Activated CD4-positive, alpha-beta memory T cell treated with anti-CD3 and anti-CD28 coated beads, Interleukin-2, amount 10 ng/mL, durations not matched to agents 7 days and 5 days (primary cell): ENCODE data around the gene PSD4. TPM values are rescaled to one million over a fixed set of nuclear protein-coding genes. Genes with fewer than 3 reads are reported as not detected.

Experiments used
- CTCF ChIA-PET: fragments of 350-600 bp; sonication (Branson Sonifier 250); formaldehyde crosslinking; loops from one replicate; lab custom pipeline; 2021; ENCODE audit warnings: antibody characterized with exemption, inconsistent platforms; lab: Charles Lee
- POLR2A ChIA-PET: fragments of 350-600 bp; sonication (Branson Sonifier 250); formaldehyde crosslinking; loops from one replicate; lab custom pipeline; 2021; ENCODE audit warnings: antibody characterized with exemption; lab: Charles Lee
- DNase-seq: peaks from one replicate; pipeline ENCODE4 v3.0.0-alpha.2; 2020
- H3K27ac Mint-ChIP-seq: one replicate; pipeline ENCODE4 v1.8.0; 2021; ENCODE audit warnings: mild to moderate bottlenecking, mixed read lengths
- H3K27me3 Mint-ChIP-seq: one replicate; pipeline ENCODE4 v1.8.0; 2021; ENCODE audit warnings: mixed read lengths
- H3K36me3 Mint-ChIP-seq: one replicate; pipeline ENCODE4 v1.8.0; 2021; ENCODE audit warnings: low read depth, mixed read lengths
- H3K4me1 Mint-ChIP-seq: one replicate; pipeline ENCODE4 v1.8.0; 2021; ENCODE audit warnings: mixed read lengths
- H3K4me3 Mint-ChIP-seq: one replicate; pipeline ENCODE4 v1.8.0; 2021; ENCODE audit warnings: mild to moderate bottlenecking, mixed read lengths
- H3K9me3 Mint-ChIP-seq: one replicate; pipeline ENCODE4 v1.8.0; 2021; ENCODE audit warnings: mixed read lengths
- total RNA-seq, 2 experiments: library from RNA; stranded (reverse); gene quantifications; one replicate each; pipeline ENCODE4 v1.2.3, GENCODE V29; 2021

The PSD4 gene
- total RNA-seq, 2 experiments from 2014 or later, result 261 to 272 TPM

GRCh38 chr2:113162869-113163268, 10.9 kb upstream of the PSD4 start:
- POLR2A ChIA-PET, result interaction anchor here (5.7 kb wide), 1 partner anchor 12 kb away, joined by 49 read pairs; the partner anchor contains the start of gene PSD4
- H3K4me1 Mint-ChIP-seq, result peaks cover 35% of the 10 kb centered on the region
- no peak for DNase-seq
- no peaks in the 10 kb centered on the region for H3K36me3 Mint-ChIP-seq
- no peaks in the 10 kb centered on the region for H3K9me3 Mint-ChIP-seq
- H3K4me3 Mint-ChIP-seq, result no peak overlapping the region
- H3K27ac Mint-ChIP-seq, result no peak overlapping the region
- H3K27me3 Mint-ChIP-seq, result no peaks in the 10 kb centered on the region
- CTCF ChIA-PET, result interaction anchor here (0.9 to 4.6 kb wide), 4 partner anchors 11 to 36 kb away, joined by 3 to 16 read pairs (median 10); partner anchors contain the start of gene PSD4

GRCh38 chr2:113164215-113164929, 9.4 kb upstream of the PSD4 start:
- Mint-ChIP-seq H3K4me3 (no peak overlapping the region), H3K27ac (no peak overlapping the region)
- POLR2A ChIA-PET, result interaction anchor here (5.7 kb wide), 1 partner anchor 10 kb away, joined by 49 read pairs; the partner anchor contains the start of gene PSD4

GRCh38 chr2:113164930-113165585, 8.7 kb upstream of the PSD4 start:
- ChIA-PET CTCF (interaction anchor here (1.2 to 4.6 kb wide), 2 partner anchors 27 to 226 kb away, joined by 3 to 16 read pairs; no protein-coding TSS in a partner anchor), POLR2A (interaction anchor here (5.7 kb wide), 1 partner anchor 9 kb away, joined by 49 read pairs; the partner anchor contains the start of gene PSD4)
- peaks cover 46% of the 10 kb centered on the region for H3K4me1 Mint-ChIP-seq
- no peaks in the 10 kb centered on the region for H3K9me3 Mint-ChIP-seq
- no peak for DNase-seq
- H3K4me3 Mint-ChIP-seq, result no peak overlapping the region
- no peaks in the 10 kb centered on the region for H3K27me3 Mint-ChIP-seq
- H3K27ac Mint-ChIP-seq, result no peak overlapping the region
- peaks cover 6% of the 10 kb centered on the region for H3K36me3 Mint-ChIP-seq

More at GRCh38 chr2:113164215-113164929, 9.4 kb upstream of the PSD4 start:
- CTCF ChIA-PET, result interaction anchor here (0.8 to 4.6 kb wide), 4 partner anchors 9 to 226 kb away, joined by 3 to 16 read pairs (median 8); partner anchors contain the start of gene PSD4
- Mint-ChIP-seq H3K27me3 (no peaks in the 10 kb centered on the region), H3K36me3 (peaks cover 2% of the 10 kb centered on the region), H3K4me1 (peaks cover 41% of the 10 kb centered on the region), H3K9me3 (no peaks in the 10 kb centered on the region)
- no peak for DNase-seq

GRCh38 chr2:113166187-113166645, 7.6 kb upstream of the PSD4 start:
- POLR2A ChIA-PET, result interaction anchor here (1.2 to 5.7 kb wide), 2 partner anchors 8 to 15 kb away, joined by 4 to 49 read pairs; partner anchors contain the start of gene PSD4
- H3K27ac Mint-ChIP-seq, result no peak overlapping the region
- H3K36me3 Mint-ChIP-seq, result peaks cover 10% of the 10 kb centered on the region
- peaks cover 51% of the 10 kb centered on the region for H3K4me1 Mint-ChIP-seq
- CTCF ChIA-PET, result interaction anchor here (1.4 to 2.6 kb wide), 2 partner anchors 9 to 224 kb away, joined by 4 to 13 read pairs; no protein-coding TSS in a partner anchor
- H3K27me3 Mint-ChIP-seq, result no peaks in the 10 kb centered on the region
- no peak overlapping the region for H3K4me3 Mint-ChIP-seq
- DNase-seq, result no peak
- H3K9me3 Mint-ChIP-seq, result peaks cover 2% of the 10 kb centered on the region

- no peaks in the 10 kb centered on the region for H3K27me3 Mint-ChIP-seq
- POLR2A ChIA-PET, result interaction anchor here (0.6 to 5.7 kb wide), 5 partner anchors 7 to 790 kb away, joined by 3 to 49 read pairs (median 3); partner anchors contain the start of gene PSD4
- H3K4me1 Mint-ChIP-seq, result peaks cover 62% of the 10 kb centered on the region
- H3K9me3 Mint-ChIP-seq, result peaks cover 5% of the 10 kb centered on the region
- peak overlapping the region; percentile 75 for H3K27ac Mint-ChIP-seq
- CTCF ChIA-PET, result interaction anchor here (1.4 to 2.6 kb wide), 4 partner anchors 10 to 223 kb away, joined by 4 to 13 read pairs (median 6); no protein-coding TSS in a partner anchor
- peaks cover 17% of the 10 kb centered on the region for H3K36me3 Mint-ChIP-seq
- no peak overlapping the region for H3K4me3 Mint-ChIP-seq
- DNase-seq, result peak; percentile 51
Observed at GRCh38 chr2:113167115-113167932, 6.4 kb upstream of the PSD4 start.

- H3K27me3 Mint-ChIP-seq, result no peaks in the 10 kb centered on the region
- no peak overlapping the region for H3K4me3 Mint-ChIP-seq
- peaks cover 20% of the 10 kb centered on the region for H3K36me3 Mint-ChIP-seq
- H3K4me1 Mint-ChIP-seq, result peaks cover 62% of the 10 kb centered on the region
- POLR2A ChIA-PET, result interaction anchor here (0.6 to 2.3 kb wide), 4 partner anchors 11 to 789 kb away, joined by 3 to 18 read pairs (median 3); no protein-coding TSS in a partner anchor
- DNase-seq, result no peak
- H3K27ac Mint-ChIP-seq, result peak overlapping the region; percentile 75
- H3K9me3 Mint-ChIP-seq, result peaks cover 5% of the 10 kb centered on the region
- CTCF ChIA-PET, result interaction anchor here (1.2 to 2.6 kb wide), 4 partner anchors 11 to 30 kb away, joined by 4 to 13 read pairs (median 6); no protein-coding TSS in a partner anchor
Observed at GRCh38 chr2:113167962-113168340, 5.8 kb upstream of the PSD4 start.

GRCh38 chr2:113169002-113169530, 4.7 kb upstream of the PSD4 start:
- ChIA-PET POLR2A (interaction anchor here (0.6 to 2.3 kb wide), 4 partner anchors 11 to 32 kb away, joined by 3 to 18 read pairs (median 4); no protein-coding TSS in a partner anchor), CTCF (interaction anchor here (1.2 kb wide), 1 partner anchor 31 kb away, joined by 4 read pairs; no protein-coding TSS in a partner anchor)
- peak overlapping the region; percentile 43 for H3K4me3 Mint-ChIP-seq
- peak; percentile 66 for DNase-seq
- H3K27me3 Mint-ChIP-seq, result no peaks in the 10 kb centered on the region
- H3K27ac Mint-ChIP-seq, result peak overlapping the region; percentile 75
- H3K4me1 Mint-ChIP-seq, result peaks cover 69% of the 10 kb centered on the region
- peaks cover 26% of the 10 kb centered on the region for H3K36me3 Mint-ChIP-seq
- peaks cover 5% of the 10 kb centered on the region for H3K9me3 Mint-ChIP-seq

GRCh38 chr2:113169586-113169985, 4.2 kb upstream of the PSD4 start:
- ChIA-PET POLR2A (interaction anchor here (0.6 to 1.6 kb wide), 2 partner anchors 11 to 13 kb away, joined by 3 to 4 read pairs; no protein-coding TSS in a partner anchor), CTCF (no interaction called here)
- DNase-seq, result no peak
- H3K4me1 Mint-ChIP-seq, result peaks cover 67% of the 10 kb centered on the region
- H3K36me3 Mint-ChIP-seq, result peaks cover 31% of the 10 kb centered on the region
- H3K27ac Mint-ChIP-seq, result peak overlapping the region; percentile 66
- H3K27me3 Mint-ChIP-seq, result no peaks in the 10 kb centered on the region
- peaks cover 5% of the 10 kb centered on the region for H3K9me3 Mint-ChIP-seq
- H3K4me3 Mint-ChIP-seq, result no peak overlapping the region

GRCh38 chr2:113171334-113172075, 2.3 kb upstream of the PSD4 start:
- Mint-ChIP-seq H3K4me3 (no peak overlapping the region), H3K36me3 (peaks cover 48% of the 10 kb centered on the region), H3K27me3 (no peaks in the 10 kb centered on the region), H3K9me3 (peaks cover 5% of the 10 kb centered on the region), H3K4me1 (peaks cover 71% of the 10 kb centered on the region), H3K27ac (peak overlapping the region; percentile 9)
- DNase-seq, result no peak
- ChIA-PET CTCF (interaction anchor here (1.8 to 7.9 kb wide), 3 partner anchors 27 to 91 kb away, joined by 4 to 136 read pairs (median 16); no protein-coding TSS in a partner anchor), POLR2A (interaction anchor here (1.2 kb wide), 1 partner anchor 11 kb away, joined by 4 read pairs; no protein-coding TSS in a partner anchor)

- ChIA-PET CTCF (interaction anchor here (1.0 to 7.9 kb wide), 8 partner anchors 9 to 78 kb away, joined by 3 to 136 read pairs (median 14); no protein-coding TSS in a partner anchor), POLR2A (interaction anchor here (0.7 to 5.5 kb wide), 16 partner anchors 8 to 90 kb away, joined by 3 to 108 read pairs (median 12); no protein-coding TSS in a partner anchor)
- Mint-ChIP-seq H3K4me3 (peak overlapping the region; percentile 80), H3K27me3 (no peaks in the 10 kb centered on the region), H3K36me3 (peaks cover 62% of the 10 kb centered on the region), H3K9me3 (peaks cover 5% of the 10 kb centered on the region), H3K27ac (peak overlapping the region; percentile 85), H3K4me1 (peaks cover 73% of the 10 kb centered on the region)
- DNase-seq, result no peak
Observed at GRCh38 chr2:113172721-113173541, 840 bp upstream of the PSD4 start.
